NCI-H1694 (cell line): Measurements from ENCODE around the gene BMPER.

ENCODE experiments used
- DNase-seq: peaks from one replicate; lab custom pipeline; 2025; lab: John Stamatoyannopoulos, UW

The BMPER gene

GRCh38 chr7:34096198-34096651 is 190.9 kb downstream of the BMPER start:
- DNase-seq: no peak

GRCh38 chr7:34096777-34097176 is 191.4 kb downstream of the BMPER start:
- no peak for DNase-seq

- DNase-seq: no peak
Measured at GRCh38 chr7:34100661-34101060, 195.3 kb downstream of the BMPER start.

GRCh38 chr7:34104115-34104514 is 198.8 kb downstream of the BMPER start:
- DNase-seq: no peak

GRCh38 chr7:34104992-34105391 is 199.7 kb downstream of the BMPER start:
- no peak for DNase-seq

- DNase-seq: no peak
Measured at GRCh38 chr7:34107276-34107675, 201.9 kb downstream of the BMPER start.

- no peak for DNase-seq
Measured at GRCh38 chr7:34108165-34108564, 202.8 kb downstream of the BMPER start.

- DNase-seq: no peak
Measured at GRCh38 chr7:34109936-34110780, 204.8 kb downstream of the BMPER start.

- DNase-seq: no peak
Measured at GRCh38 chr7:34111031-34111430, 205.7 kb downstream of the BMPER start.

- no peak for DNase-seq
Measured at GRCh38 chr7:34115503-34115902, 210.2 kb downstream of the BMPER start.

GRCh38 chr7:34117573-34117972 is 212.2 kb downstream of the BMPER start:
- no peak for DNase-seq

GRCh38 chr7:34121366-34121765 is 216.0 kb downstream of the BMPER start:
- DNase-seq: no peak

- no peak for DNase-seq
Measured at GRCh38 chr7:34123316-34123715, 218.0 kb downstream of the BMPER start.

- no peak for DNase-seq
Measured at GRCh38 chr7:34124765-34125164, 219.4 kb downstream of the BMPER start.

GRCh38 chr7:34128762-34129161 is 223.4 kb downstream of the BMPER start:
- no peak for DNase-seq

GRCh38 chr7:34130558-34131295 is 225.4 kb downstream of the BMPER start:
- DNase-seq: no peak

GRCh38 chr7:34131371-34131770 is 226.0 kb downstream of the BMPER start:
- DNase-seq: no peak

- no peak for DNase-seq
Measured at GRCh38 chr7:34133356-34133982, 228.1 kb downstream of the BMPER start.

- peak; percentile 47 for DNase-seq
Measured at GRCh38 chr7:34133983-34134782, 228.8 kb downstream of the BMPER start.

- DNase-seq: no peak
Measured at GRCh38 chr7:34135924-34136323, 230.6 kb downstream of the BMPER start.

- peak; percentile 29 for DNase-seq
Measured at GRCh38 chr7:34136698-34137097, 231.4 kb downstream of the BMPER start.

GRCh38 chr7:34137176-34137575 is 231.8 kb downstream of the BMPER start:
- no peak for DNase-seq
